Measurements from ENCODE around the gene CHST11. TPM values are rescaled to one million over a fixed set of nuclear protein-coding genes. Genes with fewer than 3 reads are reported as not detected.

Gene CHST11
- total RNA-seq, 1 donor from 2014 or later, result 7.7 TPM

- Histone ChIP-seq H3K4me3 (no peak overlapping the region), H3K27me3 (no peaks in the 10 kb centered on the region), H4K20me1 (ENCODE audit: low read depth) (no peaks in the 10 kb centered on the region), H2AFZ (replicated peaks) (no peak overlapping the region), H3K9me3 (ENCODE audit: low read depth) (no peaks in the 10 kb centered on the region), H3K27ac (no peak overlapping the region), H3K4me1 (no peaks in the 10 kb centered on the region), H3K79me2 (ENCODE audit: low read depth) (no peaks in the 10 kb centered on the region), H3K36me3 (no peaks in the 10 kb centered on the region), H3K4me2 (no peak overlapping the region), H3F3A (ENCODE audit: low read depth) (no peaks in the 10 kb centered on the region), H3K9ac (no peak overlapping the region)
- H3K36me3 Mint-ChIP-seq, result peaks cover 2% of the 10 kb centered on the region
- H3K27ac Mint-ChIP-seq, result no peak overlapping the region
- DNase-seq (ENCODE audit: low spot score), result no peak
- no peaks in the 10 kb centered on the region for H3K27me3 Mint-ChIP-seq (ENCODE audit: insufficient read depth, low read depth)
- H3K4me3 Mint-ChIP-seq, result no peak overlapping the region
- TF ChIP-seq EZH2phosphoT487 (IDR thresholded peaks at IDR 0.05) (no peak), EZH2 (IDR thresholded peaks at IDR 0.05) (no peak), CTCF (IDR thresholded peaks at IDR 0.05) (no peak)
- peaks cover 11% of the 10 kb centered on the region for H3K9me3 Mint-ChIP-seq
- H3K4me1 Mint-ChIP-seq, result no peaks in the 10 kb centered on the region
Observed at GRCh38 chr12:104687823-104688573, 231.2 kb downstream of the CHST11 start.

GRCh38 chr12:104689635-104690034 is 232.9 kb downstream of the CHST11 start:
- H3K36me3 ChIP-seq, result no peaks in the 10 kb centered on the region
- Mint-ChIP-seq H3K4me1 (peaks cover 5% of the 10 kb centered on the region), H3K27ac (no peak overlapping the region), H3K4me3 (no peak overlapping the region), H3K36me3 (peaks cover 4% of the 10 kb centered on the region), H3K9me3 (peaks cover 20% of the 10 kb centered on the region), H3K27me3 (ENCODE audit: insufficient read depth, low read depth) (peaks cover 3% of the 10 kb centered on the region)
- no peaks in the 10 kb centered on the region for H3K9me3 ChIP-seq (ENCODE audit: low read depth)
- H3K4me3 ChIP-seq, result no peak overlapping the region
- H4K20me1 ChIP-seq (ENCODE audit: low read depth), result no peaks in the 10 kb centered on the region
- no peaks in the 10 kb centered on the region for H3K27me3 ChIP-seq
- peaks cover 4% of the 10 kb centered on the region for H3K4me1 ChIP-seq
- no peak for DNase-seq (ENCODE audit: low spot score)
- no peak overlapping the region for H3K27ac ChIP-seq
- no peak overlapping the region for H2AFZ ChIP-seq (replicated peaks)
- H3F3A ChIP-seq (ENCODE audit: low read depth), result no peaks in the 10 kb centered on the region
- H3K79me2 ChIP-seq (ENCODE audit: low read depth), result no peaks in the 10 kb centered on the region
- H3K9ac ChIP-seq, result no peak overlapping the region
- TF ChIP-seq EZH2phosphoT487 (IDR thresholded peaks at IDR 0.05) (no peak), EZH2 (IDR thresholded peaks at IDR 0.05) (no peak), CTCF (IDR thresholded peaks at IDR 0.05) (no peak)
- H3K4me2 ChIP-seq, result no peak overlapping the region

GRCh38 chr12:104691721-104692556 is 235.2 kb downstream of the CHST11 start:
- Mint-ChIP-seq H3K9me3 (peaks cover 20% of the 10 kb centered on the region), H3K27ac (no peak overlapping the region), H3K4me3 (no peak overlapping the region), H3K36me3 (peaks cover 4% of the 10 kb centered on the region), H3K4me1 (peaks cover 5% of the 10 kb centered on the region), H3K27me3 (ENCODE audit: insufficient read depth, low read depth) (peaks cover 3% of the 10 kb centered on the region)
- Histone ChIP-seq H4K20me1 (ENCODE audit: low read depth) (no peaks in the 10 kb centered on the region), H3K79me2 (ENCODE audit: low read depth) (no peaks in the 10 kb centered on the region), H3K27ac (no peak overlapping the region), H3K9me3 (ENCODE audit: low read depth) (no peaks in the 10 kb centered on the region), H3K36me3 (no peaks in the 10 kb centered on the region), H3F3A (ENCODE audit: low read depth) (no peaks in the 10 kb centered on the region), H3K4me3 (no peak overlapping the region), H3K4me2 (no peak overlapping the region), H3K4me1 (peaks cover 4% of the 10 kb centered on the region), H3K27me3 (no peaks in the 10 kb centered on the region), H3K9ac (no peak overlapping the region), H2AFZ (replicated peaks) (no peak overlapping the region)
- TF ChIP-seq CTCF (IDR thresholded peaks at IDR 0.05), result no peak
- TF ChIP-seq EZH2 (IDR thresholded peaks at IDR 0.05), result no peak
- TF ChIP-seq EZH2phosphoT487 (IDR thresholded peaks at IDR 0.05), result no peak
- no peak for DNase-seq (ENCODE audit: low spot score)

All from neural progenitor cell (in vitro differentiated cells).